ENCODE measurements around the gene TXNRD3.

- TF ChIP-seq, protein P1, sequence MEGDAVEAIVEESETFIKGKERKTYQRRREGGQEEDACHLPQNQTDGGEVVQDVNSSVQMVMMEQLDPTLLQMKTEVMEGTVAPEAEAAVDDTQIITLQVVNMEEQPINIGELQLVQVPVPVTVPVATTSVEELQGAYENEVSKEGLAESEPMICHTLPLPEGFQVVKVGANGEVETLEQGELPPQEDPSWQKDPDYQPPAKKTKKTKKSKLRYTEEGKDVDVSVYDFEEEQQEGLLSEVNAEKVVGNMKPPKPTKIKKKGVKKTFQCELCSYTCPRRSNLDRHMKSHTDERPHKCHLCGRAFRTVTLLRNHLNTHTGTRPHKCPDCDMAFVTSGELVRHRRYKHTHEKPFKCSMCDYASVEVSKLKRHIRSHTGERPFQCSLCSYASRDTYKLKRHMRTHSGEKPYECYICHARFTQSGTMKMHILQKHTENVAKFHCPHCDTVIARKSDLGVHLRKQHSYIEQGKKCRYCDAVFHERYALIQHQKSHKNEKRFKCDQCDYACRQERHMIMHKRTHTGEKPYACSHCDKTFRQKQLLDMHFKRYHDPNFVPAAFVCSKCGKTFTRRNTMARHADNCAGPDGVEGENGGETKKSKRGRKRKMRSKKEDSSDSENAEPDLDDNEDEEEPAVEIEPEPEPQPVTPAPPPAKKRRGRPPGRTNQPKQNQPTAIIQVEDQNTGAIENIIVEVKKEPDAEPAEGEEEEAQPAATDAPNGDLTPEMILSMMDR (IDR thresholded peaks at IDR 0.05): no peak
- no peak for TF ChIP-seq POLR2A (IDR thresholded peaks at IDR 0.05)
These were observed 97.2 kb downstream of the TXNRD3 start for GRCh38 chr3:126557761-126558160.

Data from Peyer's patch (tissue), 4 donors.